Hematopoietic multipotent progenitor cell (in vitro differentiated cells): ENCODE results near the gene MED29. TPM values are rescaled to one million over a fixed set of nuclear protein-coding genes. Genes with fewer than 3 reads are reported as not detected.
A peak's percentile ranks its signal among the peaks of the same experiment; 100 is the strongest.

Experiments
- DNase-seq, 3 donors: peaks; one replicate each; pipeline ENCODE4 v3.0.0-alpha.2; 2011 to 2015; ENCODE audit warnings: low read depth in 2 of 3, low spot score in 2 of 3
- total RNA-seq: library from RNA; depleted of rRNA; stranded (reverse); fragments of >200 nt; gene quantifications from one replicate; pipeline ENCODE4 v1.2.3, GENCODE V29; 2012

The MED29 gene
- 35.5 TPM for total RNA-seq

- peak; percentile 92 to 100 (median 100) for DNase-seq
These were observed at the start of gene MED29, which contains the start of gene PAF1 for GRCh38 chr19:39390751-39391437. Gene MED29, plus strand, starts transcription at chr19:39391378. Its CDS starts 45 bp downstream, at chr19:39391423. Gene PAF1, minus strand, starts transcription at chr19:39391106. Its CDS starts 242 bp downstream, at chr19:39390864.

GRCh38 chr19:39341719-39342604 lies 49.2 kb upstream of the MED29 start, which contains the start of gene SAMD4B:
Gene SAMD4B, plus strand, starts transcription at chr19:39342421. Its CDS starts 14,473 bp downstream, at chr19:39356894.
- peak; percentile 92 to 99 (median 99) for DNase-seq

GRCh38 chr19:39342647-39343305 lies 48.4 kb upstream of the MED29 start:
- peak in 1 of 3 donors; percentile 13 for DNase-seq

- no peak for DNase-seq
These were observed 45.2 kb upstream of the MED29 start for GRCh38 chr19:39345956-39346355.

GRCh38 chr19:39347332-39348164 lies 43.6 kb upstream of the MED29 start:
- DNase-seq: no peak

GRCh38 chr19:39349326-39349725 lies 41.9 kb upstream of the MED29 start:
- DNase-seq: no peak

- DNase-seq: no peak
These were observed 41.0 kb upstream of the MED29 start for GRCh38 chr19:39350156-39350555.

GRCh38 chr19:39351537-39352064 lies 39.6 kb upstream of the MED29 start:
- DNase-seq: peak in 2 of 3 donors; percentile 38 to 45

GRCh38 chr19:39352381-39353255 lies 38.6 kb upstream of the MED29 start:
- no peak for DNase-seq

GRCh38 chr19:39355253-39355652 lies 35.9 kb upstream of the MED29 start:
- DNase-seq: no peak

- no peak for DNase-seq
These were observed 35.1 kb upstream of the MED29 start for GRCh38 chr19:39356073-39356472.

- no peak for DNase-seq
These were observed 34.5 kb upstream of the MED29 start for GRCh38 chr19:39356647-39357046.

GRCh38 chr19:39359026-39359425 lies 32.2 kb upstream of the MED29 start:
- no peak for DNase-seq

GRCh38 chr19:39360599-39360998 lies 30.6 kb upstream of the MED29 start:
- DNase-seq: no peak

- DNase-seq: no peak
These were observed 28.2 kb upstream of the MED29 start for GRCh38 chr19:39362682-39363657.

- DNase-seq: no peak
These were observed 27.2 kb upstream of the MED29 start for GRCh38 chr19:39363901-39364457.

GRCh38 chr19:39365531-39365930 lies 25.6 kb upstream of the MED29 start:
- DNase-seq: no peak
